ENCODE results near the gene EPHA3. TPM values are rescaled to one million over a fixed set of nuclear protein-coding genes. Genes with fewer than 3 reads are reported as not detected.

EPHA3 gene
- total and polyA plus RNA-seq, 2 of the 4 experiments (the other 2 are of a cell fraction), result 0.10 to 0.18 TPM

GRCh38 chr3:89360156-89360555 is 252.7 kb downstream of the EPHA3 start:
- H2AK9ac ChIP-seq (replicated peaks; ENCODE audit: low read depth, low read length, poor library complexity), result no peak overlapping the region
- dilution Hi-C loops (cut with HindIII; ENCODE audit: low sequenced_read_pairs, unreplicated experiment), result no loop called here
- H4K20me1 ChIP-seq (ENCODE audit: insufficient read depth, low read length), result no peaks in the 10 kb centered on the region
- no peak overlapping the region for H3K14ac ChIP-seq (replicated peaks; ENCODE audit: low read depth, low read length)
- H2BK120ac ChIP-seq (ENCODE audit: low read depth, low read length), result no peak overlapping the region
- no peak overlapping the region for H2BK5ac ChIP-seq (ENCODE audit: low read depth, low read length, poor library complexity, severe bottlenecking)
- ATAC-seq (ENCODE audit: low read depth), result 0 out of 2 replicates have a peak, but pooled peaks have one; percentile 35
- no peak overlapping the region for H3K4me3 ChIP-seq (ENCODE audit: insufficient read depth, low read depth, low read length)
- H3K18ac ChIP-seq (ENCODE audit: low read depth, low read length), result no peak overlapping the region
- TF ChIP-seq RAD21 (IDR thresholded peaks at IDR 0.05; ENCODE audit: low read length) (no peak), NFE2L2 (IDR thresholded peaks at IDR 0.05; ENCODE audit: low read depth, low read length) (no peak), CTCF (conservative IDR thresholded peaks at IDR 0.05; ENCODE audit: low read depth, low read length) (no peak)
- no peak overlapping the region for H2AFZ ChIP-seq (replicated peaks; ENCODE audit: low read length, poor library complexity)
- H2BK15ac ChIP-seq (ENCODE audit: low read depth, low read length), result no peak overlapping the region
- H4K8ac ChIP-seq (ENCODE audit: low read depth in 2 of 2, low read length in 2 of 2), result no peak overlapping the region
- BruUV-seq (replicated peaks), result no TSS peak
- WGBS, 2 experiments (ENCODE audit: extremely low coverage in 2 of 2, insufficient read length in 1 of 2), result 80% methylated on average over 1 of the region's 1 CpG; no CpG with 5 or more reads in 1 of the 2 experiments
- H3K56ac ChIP-seq (ENCODE audit: extremely low read depth, insufficient read depth, low read length), result no peak overlapping the region
- no peak overlapping the region for H3K23ac ChIP-seq (ENCODE audit: low read depth, low read length)
- no peaks in the 10 kb centered on the region for H3K79me1 ChIP-seq (ENCODE audit: low read depth in 1 of 2, low read length in 2 of 2)
- no peaks in the 10 kb centered on the region for H3K4me1 ChIP-seq (ENCODE audit: control insufficient read depth, insufficient read depth, low read length)
- POLR2A ChIA-PET (ENCODE audit: unreplicated experiment), result no interaction called here
- in situ Hi-C loops (cut with MboI; ENCODE audit: low sequenced_read_pairs), result no loop called here
- no peak overlapping the region for H3K9ac ChIP-seq (ENCODE audit: low read depth, low read length)
- no peaks in the 10 kb centered on the region for H3K9me1 ChIP-seq (ENCODE audit: insufficient read depth, low read length)
- peak; percentile 20 for DNase-seq
- no peak overlapping the region for H2BK20ac ChIP-seq (ENCODE audit: low read depth, low read length)
- no peak overlapping the region for H3K4me2 ChIP-seq (ENCODE audit: low read depth, low read length)
- H4K91ac ChIP-seq (ENCODE audit: insufficient read depth, low read depth, low read length), result no peak overlapping the region
- H4K5ac ChIP-seq (ENCODE audit: low read depth, low read length), result no peak overlapping the region
- CTCF ChIA-PET, result no interaction called here
- no peak overlapping the region for H2AK5ac ChIP-seq (ENCODE audit: low read depth, low read length)
- H3K9me3 ChIP-seq (ENCODE audit: control insufficient read depth, insufficient read depth, low read length), result no peaks in the 10 kb centered on the region
- H3K4ac ChIP-seq (ENCODE audit: low read depth, low read length), result no peak overlapping the region
- no peaks in the 10 kb centered on the region for H3K36me3 ChIP-seq (ENCODE audit: control insufficient read depth, insufficient read depth, low read length)
- H3K27ac ChIP-seq (ENCODE audit: insufficient read depth, low read length), result no peak overlapping the region
- H3K27me3 ChIP-seq (ENCODE audit: control insufficient read depth, insufficient read depth, low read length), result no peaks in the 10 kb centered on the region
- intact Hi-C loops (cut with micrococcal nuclease), result no loop called here
